OCI-LY1 (cell line): ENCODE data around the gene TMEM40.

ENCODE experiments used
- H2AFZ ChIP-seq: fragments of 200-600 bp; sonication (generic), shearing (Covaris generic); 2 replicates; pipeline ENCODE4 v1.6.0; 2014; ENCODE audit warnings: antibody characterized with exemption, mild to moderate bottlenecking, low read length
- H3F3A ChIP-seq: fragments of 200-600 bp; sonication (generic), shearing (Covaris generic); 2 replicates; pipeline ENCODE4 v1.6.0; 2014; ENCODE audit warnings: mild to moderate bottlenecking, antibody characterized with exemption, low read length, moderate library complexity; ENCODE audit not compliant: insufficient read depth
- H3K27ac ChIP-seq: fragments of 200-600 bp; sonication (generic); 2 replicates; pipeline ENCODE4 v1.5.1; 2014; ENCODE audit warnings: low read length, mixed run types, mild to moderate bottlenecking, low read depth; ENCODE audit not compliant: poor library complexity, severe bottlenecking
- H3K27me3 ChIP-seq: fragments of 200-600 bp; sonication (generic); 2 replicates; pipeline ENCODE4 v1.6.0; 2014; ENCODE audit warnings: antibody characterized with exemption, mild to moderate bottlenecking, low read length, moderate library complexity; ENCODE audit not compliant: insufficient read depth
- H3K36me3 ChIP-seq: fragments of 200-600 bp; sonication (generic); 2 replicates; pipeline ENCODE4 v1.6.1; 2014; ENCODE audit warnings: mild to moderate bottlenecking, antibody characterized with exemption, low read length, moderate library complexity, mixed read lengths; ENCODE audit not compliant: insufficient read depth
- H3K4me1 ChIP-seq: fragments of 200-600 bp; sonication (generic); 2 replicates; pipeline ENCODE4 v1.5.1; 2014; ENCODE audit warnings: mild to moderate bottlenecking, low read length, moderate library complexity; ENCODE audit not compliant: insufficient read depth, severe bottlenecking
- H3K4me2 ChIP-seq: fragments of 200-600 bp; sonication (generic), shearing (Covaris generic); 2 replicates; pipeline ENCODE4 v1.6.1; 2014; ENCODE audit warnings: low read length
- H3K4me3 ChIP-seq: fragments of 200-600 bp; sonication (generic); 2 replicates; pipeline ENCODE4 v1.5.1; 2014; ENCODE audit warnings: low read length, low read depth, mild to moderate bottlenecking, mixed read lengths; ENCODE audit not compliant: poor library complexity, severe bottlenecking
- H3K79me2 ChIP-seq: fragments of 200-600 bp; shearing (Covaris generic); 2 replicates; pipeline ENCODE4 v1.6.1; 2016; ENCODE audit warnings: mixed run types, low read length, mixed read lengths; ENCODE audit not compliant: insufficient read depth
- H3K9ac ChIP-seq: fragments of 200-600 bp; sonication (generic), shearing (Covaris generic); 2 replicates; pipeline ENCODE4 v1.6.1; 2014; ENCODE audit warnings: mild to moderate bottlenecking, low read length, mixed read lengths
- H3K9me2 ChIP-seq: fragments of 200-600 bp; sonication (generic), shearing (Covaris generic); 2 replicates; pipeline ENCODE4 v1.6.1; 2014; ENCODE audit warnings: low read depth, mild to moderate bottlenecking, low read length, mixed read lengths
- H3K9me3 ChIP-seq: fragments of 200-600 bp; shearing (Covaris generic); 2 replicates; pipeline ENCODE4 v1.6.1; 2014; ENCODE audit warnings: low read length, mixed read lengths
- H4K20me1 ChIP-seq: fragments of 200-600 bp; sonication (generic), shearing (Covaris generic); 2 replicates; pipeline ENCODE4 v1.6.0; 2016; ENCODE audit warnings: mild to moderate bottlenecking, low read length; ENCODE audit not compliant: insufficient read depth
- EZH2 ChIP-seq: fragments of 200-600 bp; sonication (generic), shearing (Covaris generic); IDR thresholded peaks from 2 replicates; pipeline ENCODE4 v1.8.0; 2017; ENCODE audit warnings: borderline replicate concordance, mixed run types, mild to moderate bottlenecking, antibody characterized with exemption, low read length, moderate library complexity, mixed read lengths
- TF ChIP-seq, protein P1 (sequence below): fragments of 200-600 bp; sonication (generic), shearing (Covaris generic); IDR thresholded peaks from 2 replicates; pipeline ENCODE4 v1.5.1; 2017; ENCODE audit warnings: mild to moderate bottlenecking, antibody characterized with exemption, low read length, moderate library complexity, mixed read lengths

Gene TMEM40

DNA sequence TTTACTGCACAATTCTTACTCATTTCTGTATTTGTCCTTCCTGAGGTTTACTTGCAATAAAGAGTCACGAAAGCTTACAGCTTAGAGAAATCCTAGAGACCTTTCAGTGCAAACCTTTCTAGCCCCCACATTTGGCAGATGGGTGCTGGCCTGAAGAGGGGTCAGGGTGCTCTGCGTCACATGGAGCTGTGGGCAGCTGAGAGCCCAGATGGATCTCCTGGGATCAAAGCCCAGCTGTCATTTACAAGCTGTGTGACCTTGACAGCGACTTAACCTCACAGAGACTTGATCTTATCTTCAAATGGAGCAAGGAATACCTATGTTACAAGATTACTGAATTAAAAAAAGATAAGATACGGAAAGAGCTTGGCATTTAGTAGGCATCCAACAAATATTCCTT is 71.1 kb downstream of the TMEM40 start:
- Histone ChIP-seq H3F3A (no peaks in the 10 kb centered on the region), H3K4me1 (no peaks in the 10 kb centered on the region), H3K9me3 (no peaks in the 10 kb centered on the region), H3K9me2 (no peaks in the 10 kb centered on the region), H3K4me2 (no peak overlapping the region), H3K9ac (no peak overlapping the region), H3K27me3 (no peaks in the 10 kb centered on the region), H3K27ac (no peak overlapping the region), H3K36me3 (no peaks in the 10 kb centered on the region), H4K20me1 (no peaks in the 10 kb centered on the region), H3K4me3 (no peak overlapping the region), H2AFZ (no peak overlapping the region), H3K79me2 (no peaks in the 10 kb centered on the region)
- no peak for TF ChIP-seq EZH2
- TF ChIP-seq, protein P1, sequence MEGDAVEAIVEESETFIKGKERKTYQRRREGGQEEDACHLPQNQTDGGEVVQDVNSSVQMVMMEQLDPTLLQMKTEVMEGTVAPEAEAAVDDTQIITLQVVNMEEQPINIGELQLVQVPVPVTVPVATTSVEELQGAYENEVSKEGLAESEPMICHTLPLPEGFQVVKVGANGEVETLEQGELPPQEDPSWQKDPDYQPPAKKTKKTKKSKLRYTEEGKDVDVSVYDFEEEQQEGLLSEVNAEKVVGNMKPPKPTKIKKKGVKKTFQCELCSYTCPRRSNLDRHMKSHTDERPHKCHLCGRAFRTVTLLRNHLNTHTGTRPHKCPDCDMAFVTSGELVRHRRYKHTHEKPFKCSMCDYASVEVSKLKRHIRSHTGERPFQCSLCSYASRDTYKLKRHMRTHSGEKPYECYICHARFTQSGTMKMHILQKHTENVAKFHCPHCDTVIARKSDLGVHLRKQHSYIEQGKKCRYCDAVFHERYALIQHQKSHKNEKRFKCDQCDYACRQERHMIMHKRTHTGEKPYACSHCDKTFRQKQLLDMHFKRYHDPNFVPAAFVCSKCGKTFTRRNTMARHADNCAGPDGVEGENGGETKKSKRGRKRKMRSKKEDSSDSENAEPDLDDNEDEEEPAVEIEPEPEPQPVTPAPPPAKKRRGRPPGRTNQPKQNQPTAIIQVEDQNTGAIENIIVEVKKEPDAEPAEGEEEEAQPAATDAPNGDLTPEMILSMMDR = no peak

DNA sequence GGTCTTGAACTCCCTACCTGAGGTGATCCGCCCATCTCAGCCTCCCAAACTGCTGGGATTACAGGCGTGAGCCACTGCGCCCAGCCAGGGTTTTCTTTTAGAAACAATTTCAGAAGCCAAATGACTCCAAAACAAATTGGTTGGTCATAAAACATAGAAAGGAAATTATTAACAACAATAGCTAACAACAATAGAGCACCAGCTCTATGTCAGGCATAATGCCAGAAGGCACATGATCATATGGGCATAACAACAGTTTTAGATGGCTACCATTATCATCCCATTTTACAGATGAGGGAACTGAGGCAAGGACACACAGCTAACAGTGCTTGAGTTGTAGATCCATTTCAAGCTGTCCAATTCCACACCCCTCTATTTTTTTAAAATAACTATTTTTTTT is 73.0 kb downstream of the TMEM40 start:
- Histone ChIP-seq H3K27me3 (no peaks in the 10 kb centered on the region), H3K9me2 (no peaks in the 10 kb centered on the region), H3K36me3 (no peaks in the 10 kb centered on the region), H2AFZ (no peak overlapping the region), H3K4me2 (no peak overlapping the region), H4K20me1 (no peaks in the 10 kb centered on the region), H3K4me3 (no peak overlapping the region), H3K9ac (no peak overlapping the region), H3F3A (no peaks in the 10 kb centered on the region), H3K27ac (no peak overlapping the region), H3K4me1 (no peaks in the 10 kb centered on the region), H3K79me2 (no peaks in the 10 kb centered on the region), H3K9me3 (no peaks in the 10 kb centered on the region)
- TF ChIP-seq, protein P1 = no peak
- no peak for TF ChIP-seq EZH2
